Measurements from ENCODE around the gene DEFB115. TPM values are rescaled to one million over a fixed set of nuclear protein-coding genes. Genes with fewer than 3 reads are reported as not detected.
"Not testable (repeated sequence)": the region's sequence is repeated elsewhere in the genome, so short reads cannot be mapped to it uniquely, and the experiment has no call there.

Gene DEFB115, protein sequence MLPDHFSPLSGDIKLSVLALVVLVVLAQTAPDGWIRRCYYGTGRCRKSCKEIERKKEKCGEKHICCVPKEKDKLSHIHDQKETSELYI
- total RNA-seq = not detected

- DNase-seq = no peak
Measured at GRCh38 chr20:31257364-31257763, at the start of gene DEFB115. DEFB115 (plus strand) TSS chr20:31257664; CDS start chr20:31257664, 0 bp downstream.

DNA sequence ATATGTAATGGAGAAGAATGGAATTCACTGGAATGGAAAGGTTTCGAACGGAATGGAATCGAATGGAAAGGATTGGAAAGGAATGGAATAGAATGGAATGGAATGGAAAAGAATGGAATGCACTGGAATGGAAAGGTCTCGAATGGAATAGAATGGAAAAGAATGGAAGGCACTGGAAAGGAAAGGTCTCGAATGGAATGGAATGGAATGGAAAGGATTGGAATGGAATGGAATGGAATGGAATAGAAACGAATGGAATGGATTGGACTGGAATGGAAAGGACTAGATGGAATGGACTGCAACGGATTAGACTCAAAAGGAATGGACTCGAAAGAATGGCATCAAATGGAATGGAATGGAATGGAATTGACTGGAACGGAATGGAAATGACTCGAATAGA is 20.5 kb upstream of the DEFB115 start:
- DNase-seq = no peak

- DNase-seq = no peak
Measured at GRCh38 chr20:31237763-31238162, 19.7 kb upstream of the DEFB115 start.

DNA sequence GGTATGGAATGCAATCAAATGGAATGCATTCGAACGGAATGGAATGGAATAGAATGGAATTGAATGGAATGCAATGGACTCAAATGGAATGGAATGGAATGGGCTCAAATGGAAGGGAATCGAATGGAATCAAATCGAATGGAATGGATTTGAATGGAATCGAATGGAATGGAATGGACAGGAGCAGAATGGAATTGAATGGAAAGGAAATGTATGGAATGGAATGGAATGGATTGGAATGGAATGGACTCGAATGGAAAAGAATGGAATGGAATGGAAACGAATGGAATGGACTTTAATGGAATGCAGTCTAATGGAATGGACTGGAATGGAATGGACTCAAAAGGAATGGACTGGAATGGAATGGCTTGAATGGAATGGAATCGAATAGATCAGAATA is 18.3 kb upstream of the DEFB115 start:
- DNase-seq = no peak

DNA sequence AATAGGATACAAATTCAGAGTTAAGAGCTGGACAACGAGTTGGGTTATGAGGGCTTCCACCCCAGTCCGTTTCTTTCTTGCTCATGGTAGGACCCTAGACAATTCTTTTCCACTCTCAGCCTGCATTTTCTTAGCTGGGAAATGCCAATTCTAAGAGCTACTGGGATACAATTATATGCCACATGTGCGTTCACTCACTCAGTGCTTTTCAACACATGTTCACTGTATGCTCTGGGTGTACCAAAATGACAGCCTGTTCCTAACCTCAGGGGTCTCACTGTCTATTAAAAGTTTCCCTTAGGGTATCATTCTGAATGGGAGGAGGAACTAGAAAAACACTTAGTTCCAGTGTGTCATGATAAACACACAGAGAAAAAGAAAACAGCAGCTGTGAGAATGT is 505 bp upstream of the DEFB115 start:
- no peak for DNase-seq

DNA sequence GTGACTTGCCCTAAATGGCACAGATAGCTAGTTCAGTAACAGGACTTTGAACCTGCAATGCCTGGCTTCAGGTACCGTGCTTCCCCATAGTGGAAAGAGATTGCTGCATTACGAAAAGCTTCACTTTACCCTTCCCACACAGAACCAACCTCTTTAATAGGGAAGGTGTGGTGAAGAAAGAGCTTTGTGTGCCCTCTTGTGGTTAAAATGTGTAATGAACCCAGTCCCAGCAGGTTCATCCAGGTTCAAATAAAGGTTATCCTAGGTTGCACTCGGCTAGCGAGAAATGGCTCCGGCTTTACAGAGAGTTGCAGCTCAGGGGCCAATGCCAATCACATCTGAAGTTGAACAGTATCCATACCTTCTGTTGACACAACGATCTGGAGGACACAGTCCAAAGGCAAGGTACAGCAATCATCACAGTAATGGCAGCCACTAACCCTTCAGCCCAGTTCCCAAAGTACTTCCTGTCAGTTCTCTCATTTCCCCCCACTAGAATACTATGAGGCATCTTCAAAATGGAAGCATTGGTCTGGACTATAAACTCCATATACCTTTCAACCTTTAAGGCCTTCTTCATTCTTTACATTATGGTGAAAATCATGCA is 3.0 kb downstream of the DEFB115 start:
- no peak for DNase-seq

- no peak for DNase-seq
Measured at GRCh38 chr20:31274441-31274840, 17.0 kb downstream of the DEFB115 start.

GRCh38 chr20:31278178-31278577 is 20.7 kb downstream of the DEFB115 start:
- no peak for DNase-seq

- not testable (repeated sequence) for DNase-seq
Measured at GRCh38 chr20:31284964-31285363, 27.5 kb downstream of the DEFB115 start.

GRCh38 chr20:31308535-31309162 is 51.2 kb downstream of the DEFB115 start, which contains the start of gene DEFB116:
DEFB116 (minus strand) TSS chr20:31308585; CDS start chr20:31308585, 0 bp downstream.
- DNase-seq = no peak

Other genes with a start within 250 kb of the DEFB115 start
- not detected for gene DEFB116, start 50.9 kb downstream of the DEFB115 start, total RNA-seq
- not detected for gene DEFB118, start 110.9 kb downstream of the DEFB115 start, total RNA-seq
- not detected for gene DEFB119, start 132.9 kb downstream of the DEFB115 start, total RNA-seq
- gene DEFB121, start 148.6 kb downstream of the DEFB115 start, total RNA-seq = not detected
- not detected for gene DEFB123, start 183.0 kb downstream of the DEFB115 start, total RNA-seq
- not detected for gene DEFB124, start 217.5 kb downstream of the DEFB115 start, total RNA-seq
- 4.5 TPM for gene REM1, start 217.6 kb downstream of the DEFB115 start, total RNA-seq

Data from tongue (tissue), 2 donors.